AG09309 (cell line): ENCODE results near the gene SPON2.

Source experiments
- DNase-seq: peaks from one replicate; pipeline ENCODE4 v3.0.0-alpha.2; 2010; ENCODE audit warnings: low read depth
- H3K4me3 ChIP-seq: 2 replicates; pipeline ENCODE4 v1.5.1; 2011; ENCODE audit warnings: mild to moderate bottlenecking, low read depth, low read length, moderate library complexity; ENCODE audit not compliant: control insufficient read depth
- CTCF ChIP-seq: IDR thresholded peaks from 2 replicates; pipeline ENCODE4 v1.5.1; 2011; ENCODE audit warnings: mild to moderate bottlenecking, low read depth, low read length, inconsistent platforms; ENCODE audit not compliant: insufficient read depth, control insufficient read depth; ENCODE audit errors: missing control alignments

Gene SPON2

GRCh38 chr4:1205586-1206298 lies 33.4 kb upstream of the SPON2 start:
- no peak for TF ChIP-seq CTCF
- H3K4me3 ChIP-seq = no peak overlapping the region
- DNase-seq = no peak

- no peak overlapping the region for H3K4me3 ChIP-seq
- no peak for DNase-seq
- no peak for TF ChIP-seq CTCF
These were observed 32.6 kb upstream of the SPON2 start for GRCh38 chr4:1204828-1205585.

GRCh38 chr4:1204286-1204827 lies 32.0 kb upstream of the SPON2 start:
- no peak overlapping the region for H3K4me3 ChIP-seq
- DNase-seq = no peak
- no peak for TF ChIP-seq CTCF

GRCh38 chr4:1203026-1203616 lies 30.7 kb upstream of the SPON2 start:
- H3K4me3 ChIP-seq = no peak overlapping the region
- no peak for DNase-seq
- no peak for TF ChIP-seq CTCF

GRCh38 chr4:1202526-1203011 lies 30.2 kb upstream of the SPON2 start:
- H3K4me3 ChIP-seq = no peak overlapping the region
- DNase-seq = no peak
- TF ChIP-seq CTCF = no peak

- no peak overlapping the region for H3K4me3 ChIP-seq
- peak; percentile 46 for DNase-seq
- TF ChIP-seq CTCF = no peak
These were observed 29.6 kb upstream of the SPON2 start for GRCh38 chr4:1201851-1202525.
